ENCODE measurements around the gene B9D1.
A peak's percentile ranks its signal among the peaks of the same experiment; 100 is the strongest.

B9D1 gene

DNA sequence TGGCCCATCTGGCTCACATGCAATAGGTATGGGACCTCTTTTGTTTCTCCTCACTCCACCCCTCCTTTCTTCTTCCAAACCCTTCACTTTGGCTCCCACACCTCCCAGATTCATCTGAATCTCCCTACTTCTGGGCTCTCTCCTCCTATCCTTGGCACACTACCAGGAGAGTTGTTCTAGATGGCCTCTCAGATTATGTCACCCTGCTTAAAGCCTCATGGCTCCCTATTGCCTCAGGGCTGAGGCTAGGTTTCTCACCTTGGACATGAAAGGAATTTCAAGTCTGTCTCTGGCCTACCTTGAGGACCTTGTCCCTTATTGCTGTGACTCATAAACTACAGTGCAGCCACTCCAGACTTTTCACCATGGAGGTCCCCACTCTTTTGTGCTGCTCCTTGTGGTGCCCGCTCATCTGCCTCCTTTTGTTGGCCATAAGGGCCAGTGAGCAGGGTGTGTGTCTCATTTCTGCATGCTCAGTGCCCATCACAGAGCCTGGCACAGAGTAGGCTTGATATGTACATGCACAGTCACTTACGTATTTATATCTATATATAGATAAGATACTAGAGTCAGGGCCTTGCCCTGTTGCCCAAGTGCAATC is 25.5 kb upstream of the B9D1 start:
- DNase-seq: no peak

DNA sequence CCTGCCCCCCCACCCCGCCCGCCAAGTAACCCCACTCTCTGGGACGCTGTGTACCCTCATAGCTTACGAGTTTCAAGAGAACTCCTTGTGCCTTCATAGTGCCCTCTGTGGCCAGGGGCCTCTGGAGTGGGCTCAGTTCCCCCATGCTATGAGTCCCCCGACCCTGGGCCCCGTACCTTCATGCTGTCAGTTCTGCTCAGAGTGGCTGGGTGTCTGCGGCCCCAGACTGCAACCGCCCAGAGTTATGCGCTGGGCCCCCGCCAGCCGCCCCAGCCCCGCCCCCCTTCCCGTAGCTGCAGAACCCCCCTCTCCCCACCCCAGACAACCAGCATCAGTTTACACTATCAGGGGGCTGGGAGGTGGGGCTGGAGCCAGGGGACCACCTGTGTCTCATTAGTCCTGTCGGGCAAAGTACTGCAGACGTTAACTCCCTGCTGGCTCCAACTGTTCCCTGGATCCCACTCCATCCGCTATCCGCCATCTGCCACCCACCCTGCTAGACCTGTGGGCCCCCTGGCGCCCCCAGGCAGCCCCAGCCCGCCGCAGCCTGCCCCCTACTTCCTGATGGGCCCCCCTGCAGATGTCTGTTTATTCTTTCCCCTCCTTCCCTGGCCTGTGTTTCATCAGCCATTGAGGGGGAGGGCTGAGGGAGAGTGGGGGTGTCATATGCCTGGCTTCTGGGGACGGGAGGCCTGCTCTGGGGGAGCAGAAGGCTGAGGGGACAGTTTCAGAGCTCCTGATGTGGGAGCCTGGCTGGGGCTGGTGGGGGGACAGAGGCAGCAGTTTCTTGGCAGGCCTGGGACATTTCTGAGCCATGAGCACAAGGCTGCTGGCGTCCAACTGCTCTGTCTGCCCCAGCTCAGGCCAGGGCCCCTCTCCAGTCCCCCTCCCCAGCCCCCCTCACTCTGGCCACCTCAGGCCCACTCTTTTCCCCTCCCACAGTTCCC is 24.7 kb upstream of the B9D1 start, which contains the start of gene MFAP4:
Gene MFAP4 (minus strand): TSS at position 217 of the 947 bp plus-strand sequence. CDS start 35 bp downstream, at position 182.
- DNase-seq: no peak

DNA sequence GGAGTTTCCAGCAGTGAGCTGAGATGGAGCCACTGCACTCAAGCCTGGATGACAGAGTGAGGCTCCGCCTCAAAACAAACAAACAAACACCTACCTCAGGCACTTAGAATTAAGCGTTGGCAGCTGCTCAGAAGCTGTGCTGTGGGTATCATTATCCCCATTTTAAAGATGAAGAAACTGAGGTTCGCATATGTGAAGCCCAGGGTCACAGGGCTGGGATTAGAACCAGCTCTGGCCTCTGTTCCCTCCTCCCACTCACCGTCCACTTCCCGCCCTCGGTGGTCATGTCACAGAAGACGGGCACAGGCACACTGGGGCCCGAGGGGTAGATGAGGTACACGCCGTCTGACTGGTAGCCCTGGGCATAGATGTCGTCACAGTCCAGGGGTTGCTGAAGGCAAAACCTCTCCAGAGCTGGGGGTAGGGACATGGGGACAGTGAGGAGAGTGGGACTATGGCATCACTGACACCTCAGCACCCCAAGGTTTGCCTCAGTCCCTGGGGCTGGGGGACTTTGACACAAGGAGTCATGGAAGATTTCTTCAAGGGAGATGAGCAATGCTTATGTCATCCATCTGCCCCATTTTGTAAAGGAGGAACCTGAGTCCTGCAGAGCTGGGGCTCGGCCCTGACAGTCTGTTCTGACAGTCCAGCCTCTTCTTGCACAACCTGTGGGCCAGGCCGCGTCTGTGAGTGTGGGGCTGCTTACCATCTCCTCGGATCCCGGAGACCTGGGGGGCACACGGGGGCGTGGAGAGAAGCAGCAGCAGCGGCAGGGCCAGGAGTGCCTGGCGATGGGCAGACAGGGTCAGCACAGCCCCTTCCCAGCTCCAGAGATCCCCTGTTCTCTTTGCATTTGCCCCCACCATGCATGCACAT is 23.8 kb upstream of the B9D1 start:
- DNase-seq: no peak

DNA sequence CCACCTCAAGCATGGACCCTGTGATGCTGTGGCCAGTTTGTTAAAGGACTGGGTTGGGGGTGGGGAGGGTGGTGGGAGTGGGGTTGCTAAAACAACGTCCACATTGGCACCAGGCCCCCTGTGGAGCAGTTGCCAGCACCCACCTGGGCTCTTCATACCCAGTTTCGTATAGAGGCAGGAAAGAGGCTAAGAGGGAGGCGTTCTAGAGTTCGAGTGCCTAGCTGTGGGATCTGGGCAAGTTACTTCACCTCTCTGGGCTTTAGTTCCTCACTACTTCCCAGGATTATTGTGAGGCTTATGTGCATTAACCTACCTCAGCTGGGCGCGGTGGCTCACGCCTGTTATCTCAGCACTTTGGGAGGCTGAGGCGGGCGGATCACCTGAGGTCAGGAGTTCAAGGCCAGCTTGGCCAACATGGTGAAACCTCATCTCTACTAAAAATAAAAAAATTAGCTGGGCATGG is 23.0 kb upstream of the B9D1 start:
- DNase-seq: no peak

DNA sequence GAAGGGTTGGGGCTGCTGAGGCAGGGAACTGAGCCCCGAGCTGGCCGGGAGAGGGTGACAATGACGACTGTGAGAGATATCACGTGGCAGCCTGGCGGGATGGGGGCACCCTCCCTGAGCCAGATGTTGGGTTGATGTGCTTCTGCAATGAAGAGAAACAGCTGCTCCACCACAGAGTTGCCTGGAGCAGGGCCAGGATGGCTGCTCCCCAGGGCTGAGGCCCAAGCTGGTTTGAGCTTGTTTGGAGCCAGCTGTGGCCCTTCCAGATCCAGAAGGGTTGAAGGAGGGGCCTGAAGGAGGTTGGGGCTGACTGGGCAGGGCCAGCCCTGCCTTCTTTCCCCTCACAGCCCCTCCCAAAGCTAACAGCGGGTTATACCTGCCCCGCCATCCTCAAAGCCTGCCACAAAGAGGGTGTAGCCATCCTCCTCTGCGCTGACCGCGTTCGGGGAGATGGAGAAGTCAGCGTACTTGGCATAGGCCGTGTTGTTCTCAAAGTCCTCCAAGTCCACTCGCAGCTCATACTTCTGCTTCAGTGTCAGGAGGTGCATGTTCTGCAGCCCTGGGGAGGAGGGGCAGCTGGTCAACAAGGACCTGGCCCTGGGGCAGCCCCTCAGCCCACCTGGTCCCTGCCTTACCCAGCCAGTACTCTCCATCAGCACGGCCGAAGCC is 22.3 kb upstream of the B9D1 start:
- no peak for DNase-seq

DNA sequence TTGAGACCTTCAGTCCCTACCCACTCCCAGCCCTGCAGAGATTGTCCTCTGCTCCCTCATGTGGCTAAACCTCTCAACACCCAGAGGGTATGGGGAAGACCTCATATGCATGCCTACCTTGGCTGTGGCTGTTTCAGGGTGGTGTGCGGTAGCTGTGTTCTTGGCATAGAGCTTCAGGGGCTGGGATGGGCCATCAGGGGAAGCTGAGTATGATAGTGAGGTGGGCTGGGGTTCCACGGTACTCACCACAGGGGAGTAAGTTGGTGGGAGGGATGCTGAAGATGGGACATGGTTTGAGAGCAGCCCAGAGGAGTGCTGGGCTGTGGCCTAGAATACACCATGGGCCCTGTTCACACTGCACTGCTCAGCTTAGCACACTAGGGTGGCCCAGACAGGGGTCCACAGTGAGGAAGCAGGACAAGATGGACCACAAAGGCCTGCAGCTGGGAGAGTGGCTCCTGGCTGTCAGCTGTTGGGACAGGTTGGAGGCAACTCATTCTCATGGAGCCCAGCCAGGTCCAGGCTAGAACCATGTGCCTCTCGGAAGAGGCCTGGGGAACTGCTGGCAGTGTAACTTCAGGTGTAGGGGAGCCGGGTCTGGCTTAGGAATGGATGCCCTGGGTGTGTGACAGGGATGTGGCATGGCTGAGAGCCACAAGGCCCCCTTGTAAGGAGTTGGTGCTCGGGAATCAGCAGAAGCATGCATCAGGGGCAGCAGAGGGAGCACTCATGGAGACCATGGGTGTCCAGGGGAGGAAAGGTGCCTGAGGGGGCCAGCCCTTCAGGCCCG is 21.4 kb upstream of the B9D1 start:
- no peak for DNase-seq

DNA sequence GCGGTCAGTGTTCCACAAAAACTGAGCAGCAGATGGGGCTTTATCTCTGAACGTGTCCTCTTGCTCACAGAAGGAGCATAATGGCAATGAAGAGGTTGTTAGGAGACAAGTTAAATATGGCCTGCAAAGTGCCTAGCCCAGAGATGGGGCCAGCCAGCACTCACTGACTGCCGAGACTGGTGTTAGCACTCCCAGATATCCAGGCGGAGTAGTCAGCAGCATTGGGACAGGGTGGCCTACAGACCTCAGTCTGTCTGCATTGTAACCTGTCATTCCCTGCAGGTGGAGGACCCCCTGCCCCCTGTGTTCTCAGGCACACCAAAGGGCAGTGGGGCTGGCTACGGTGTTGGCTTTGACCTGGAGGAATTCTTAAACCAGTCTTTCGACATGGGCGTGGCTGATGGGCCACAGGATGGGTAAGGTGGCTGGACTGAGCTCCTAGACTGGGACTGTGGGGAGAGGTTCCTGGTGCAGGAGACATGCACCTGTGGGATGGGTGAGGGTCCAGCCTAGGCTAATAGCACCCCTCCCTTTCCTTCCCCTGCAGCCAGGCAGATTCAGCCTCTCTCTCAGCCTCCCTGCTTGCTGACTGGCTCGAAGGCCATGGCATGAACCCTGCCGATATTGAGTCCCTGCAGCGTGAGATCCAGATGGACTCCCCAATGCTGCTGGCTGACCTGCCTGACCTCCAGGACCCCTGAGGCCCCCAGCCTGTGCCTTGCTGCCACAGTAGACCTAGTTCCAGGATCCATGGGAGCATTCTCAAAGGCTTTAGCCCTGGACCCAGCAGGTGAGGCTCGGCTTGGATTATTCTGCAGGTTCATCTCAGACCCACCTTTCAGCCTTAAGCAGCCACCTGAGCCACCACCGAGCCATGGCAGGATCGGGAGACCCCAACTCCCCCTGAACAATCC is 20.3 kb upstream of the B9D1 start:
- no peak for DNase-seq

DNA sequence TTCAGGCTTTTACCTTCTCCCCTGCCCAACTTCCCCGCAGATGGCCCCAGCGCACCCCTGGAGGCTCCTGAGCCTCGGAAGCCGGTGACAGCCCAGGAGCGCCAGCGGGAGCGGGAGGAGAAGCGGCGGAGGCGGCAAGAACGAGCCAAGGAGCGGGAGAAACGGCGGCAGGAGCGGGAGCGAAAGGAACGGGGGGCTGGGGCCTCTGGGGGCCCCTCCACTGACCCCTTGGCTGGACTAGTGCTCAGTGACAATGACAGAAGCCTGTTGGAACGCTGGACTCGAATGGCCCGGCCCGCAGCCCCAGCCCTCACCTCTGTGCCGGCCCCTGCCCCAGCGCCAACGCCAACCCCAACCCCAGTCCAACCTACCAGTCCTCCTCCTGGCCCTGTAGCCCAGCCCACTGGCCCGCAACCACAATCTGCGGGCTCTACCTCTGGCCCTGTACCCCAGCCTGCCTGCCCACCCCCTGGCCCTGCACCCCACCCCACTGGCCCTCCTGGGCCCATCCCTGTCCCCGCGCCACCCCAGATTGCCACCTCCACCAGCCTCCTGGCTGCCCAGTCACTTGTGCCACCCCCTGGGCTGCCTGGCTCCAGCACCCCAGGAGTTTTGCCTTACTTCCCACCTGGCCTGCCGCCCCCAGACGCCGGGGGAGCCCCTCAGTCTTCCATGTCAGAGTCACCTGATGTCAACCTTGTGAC is 19.4 kb upstream of the B9D1 start:
- no peak for DNase-seq

DNA sequence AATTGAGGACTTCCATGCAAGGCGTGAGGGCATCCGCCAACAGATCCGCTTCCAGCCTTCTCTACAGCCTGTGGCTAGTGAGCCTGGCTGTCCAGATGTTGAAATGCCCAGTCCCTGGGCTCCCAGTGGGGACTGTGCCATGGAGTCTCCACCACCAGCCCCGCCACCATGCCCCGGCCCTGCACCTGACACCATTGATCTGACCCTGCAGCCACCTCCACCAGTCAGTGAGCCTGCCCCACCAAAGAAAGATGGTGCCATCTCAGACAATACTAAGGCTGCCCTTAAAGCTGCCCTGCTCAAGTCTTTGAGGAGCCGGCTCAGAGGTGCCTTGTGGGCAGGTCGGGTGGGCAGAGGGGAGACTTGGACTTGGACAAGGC is 18.8 kb upstream of the B9D1 start:
- no peak for DNase-seq

DNA sequence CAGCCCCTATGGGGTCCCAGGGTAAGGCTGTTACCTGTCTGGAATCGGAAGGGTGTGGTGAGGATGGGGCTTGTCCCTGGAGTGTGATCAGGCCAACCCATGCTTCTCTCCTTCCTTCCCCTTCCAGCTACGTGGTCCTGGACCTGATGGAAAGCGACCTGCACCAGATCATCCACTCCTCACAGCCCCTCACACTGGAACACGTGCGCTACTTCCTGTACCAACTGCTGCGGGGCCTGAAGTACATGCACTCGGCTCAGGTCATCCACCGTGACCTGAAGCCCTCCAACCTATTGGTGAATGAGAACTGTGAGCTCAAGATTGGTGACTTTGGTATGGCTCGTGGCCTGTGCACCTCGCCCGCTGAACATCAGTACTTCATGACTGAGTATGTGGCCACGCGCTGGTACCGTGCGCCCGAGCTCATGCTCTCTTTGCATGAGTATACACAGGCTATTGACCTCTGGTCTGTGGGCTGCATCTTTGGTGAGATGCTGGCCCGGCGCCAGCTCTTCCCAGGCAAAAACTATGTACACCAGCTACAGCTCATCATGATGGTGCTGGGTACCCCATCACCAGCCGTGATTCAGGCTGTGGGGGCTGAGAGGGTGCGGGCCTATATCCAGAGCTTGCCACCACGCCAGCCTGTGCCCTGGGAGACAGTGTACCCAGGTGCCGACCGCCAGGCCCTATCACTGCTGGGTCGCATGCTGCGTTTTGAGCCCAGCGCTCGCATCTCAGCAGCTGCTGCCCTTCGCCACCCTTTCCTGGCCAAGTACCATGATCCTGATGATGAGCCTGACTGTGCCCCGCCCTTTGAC is 18.2 kb upstream of the B9D1 start:
- DNase-seq: no peak

DNA sequence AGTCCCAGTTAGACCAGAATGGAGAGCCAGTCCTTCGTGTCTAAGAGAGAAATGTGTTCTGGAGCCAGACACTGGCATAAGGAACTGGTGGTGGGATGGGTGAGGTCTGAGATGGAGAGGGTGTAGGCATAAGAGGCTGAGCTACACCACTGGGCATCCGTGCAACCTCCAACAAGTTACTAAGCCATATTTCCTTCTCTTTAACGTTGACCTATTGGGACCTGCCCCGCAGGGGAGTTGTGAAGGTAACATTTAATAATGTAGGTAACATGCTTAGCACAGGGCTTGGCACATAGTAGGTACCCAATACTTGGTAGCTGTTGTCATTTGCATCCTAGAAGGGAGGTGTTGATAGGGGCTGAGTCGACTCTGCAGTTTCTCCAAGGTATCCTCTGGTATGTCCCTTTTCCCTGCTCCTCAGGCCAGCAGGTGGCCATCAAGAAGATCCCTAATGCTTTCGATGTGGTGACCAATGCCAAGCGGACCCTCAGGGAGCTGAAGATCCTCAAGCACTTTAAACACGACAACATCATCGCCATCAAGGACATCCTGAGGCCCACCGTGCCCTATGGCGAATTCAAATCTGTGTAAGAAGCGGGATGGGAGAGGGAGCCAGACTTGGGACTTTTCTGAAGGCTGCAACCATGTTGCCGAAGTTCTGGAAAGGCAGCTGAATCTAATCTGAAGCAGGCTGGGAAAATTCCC is 17.0 kb upstream of the B9D1 start:
- DNase-seq: no peak

DNA sequence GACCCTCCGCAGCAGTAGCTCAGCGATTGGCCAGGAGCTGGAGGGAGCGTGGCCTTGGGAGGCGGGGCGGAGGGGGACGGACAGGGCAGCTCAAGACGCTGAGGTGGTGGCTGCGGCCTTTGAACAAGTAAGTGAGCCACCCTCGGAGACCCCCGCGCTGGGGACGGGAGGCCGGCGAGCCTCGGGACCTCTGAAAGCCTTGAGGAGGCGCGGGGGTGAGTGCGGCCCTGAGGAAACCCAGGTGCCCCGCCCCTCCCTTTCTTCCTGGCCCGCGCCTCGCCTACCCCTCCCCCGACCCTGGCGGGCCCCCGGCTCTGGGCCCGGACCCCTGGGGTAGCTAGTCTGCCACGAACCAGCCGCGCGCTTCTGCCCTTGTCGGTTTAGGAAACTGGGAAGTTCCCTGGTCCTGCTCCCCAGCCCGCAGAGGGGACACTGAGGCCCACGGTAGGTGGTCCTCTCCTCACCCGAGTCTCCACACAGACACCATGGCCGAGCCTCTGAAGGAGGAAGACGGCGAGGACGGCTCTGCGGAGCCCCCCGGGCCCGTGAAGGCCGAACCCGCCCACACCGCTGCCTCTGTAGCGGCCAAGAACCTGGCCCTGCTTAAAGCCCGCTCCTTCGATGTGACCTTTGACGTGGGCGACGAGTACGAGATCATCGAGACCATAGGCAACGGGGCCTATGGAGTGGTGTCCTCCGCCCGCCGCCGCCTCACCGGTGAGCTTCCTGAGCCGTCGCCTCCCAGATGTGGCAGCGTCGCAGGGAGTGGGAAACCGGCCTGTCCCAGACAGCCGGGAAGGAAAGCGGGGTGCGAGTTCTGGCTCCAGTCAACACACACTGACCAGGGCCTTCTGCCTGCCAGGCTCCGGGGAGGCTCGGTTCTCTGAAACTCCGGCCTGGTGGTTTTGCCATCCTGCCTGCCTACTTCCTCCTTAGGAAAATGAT is 16.2 kb upstream of the B9D1 start, which contains the start of gene MAPK7:
Gene MAPK7 (plus strand): TSS at position 83 of the 945 bp plus-strand sequence. CDS start 403 bp downstream, at position 486.
- no peak for DNase-seq

DNA sequence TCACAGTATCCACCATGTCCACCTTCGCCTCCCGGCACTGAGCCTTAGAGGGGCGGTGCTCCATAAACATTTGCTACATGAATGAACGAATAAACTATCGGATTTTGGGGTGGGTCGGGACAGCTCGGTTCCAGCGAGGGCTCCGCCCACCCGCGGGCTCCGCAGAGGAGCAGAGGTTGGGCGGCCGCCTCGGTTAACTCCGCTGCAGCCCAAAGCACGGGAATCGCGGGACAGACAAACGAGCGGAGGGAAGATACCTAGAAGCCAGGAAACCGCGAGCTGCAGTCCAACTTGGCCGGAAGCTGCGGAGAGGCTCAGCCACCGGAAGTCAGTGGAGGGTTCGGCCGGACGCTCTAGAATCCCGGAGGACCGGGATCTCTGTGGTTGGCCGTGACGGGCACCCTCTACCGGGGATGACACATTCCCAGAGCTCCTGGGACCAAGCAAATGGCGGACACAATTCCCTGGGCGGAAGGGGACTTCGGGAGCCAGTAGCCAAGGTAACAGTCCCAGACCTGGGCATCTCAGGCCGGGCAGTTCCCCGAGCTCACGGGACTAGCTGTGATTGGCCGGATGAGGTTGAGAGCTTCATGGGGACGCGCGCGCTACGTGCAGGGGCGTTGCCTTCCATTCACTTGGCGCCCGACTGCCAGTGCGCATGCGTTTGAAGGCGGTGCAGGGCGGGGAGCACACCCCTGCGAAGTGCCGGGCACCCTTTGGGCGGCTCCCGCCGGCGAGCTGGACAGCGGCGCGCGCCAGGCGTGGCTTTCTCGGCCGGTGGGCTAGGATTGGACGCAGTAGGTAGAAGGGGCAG is 15.3 kb upstream of the B9D1 start:
- DNase-seq: peak; percentile 96

DNA sequence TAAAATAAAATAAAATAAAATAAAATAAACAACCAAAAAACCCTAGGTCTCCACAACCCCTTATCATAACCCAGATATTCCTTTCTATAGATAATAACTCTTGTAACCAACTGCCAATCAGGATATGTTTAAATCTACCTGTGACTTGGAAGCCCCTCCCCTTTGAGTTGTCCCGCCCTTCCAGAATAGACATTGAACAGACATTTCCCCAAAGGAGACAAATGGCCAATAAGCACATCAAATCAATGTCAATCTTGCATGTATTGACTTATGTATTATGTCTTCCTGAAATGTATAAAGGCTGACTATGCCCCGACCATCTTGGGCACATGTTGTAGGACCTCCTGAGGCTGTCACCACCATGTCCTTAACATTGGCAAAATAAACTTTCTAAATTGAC is 14.3 kb upstream of the B9D1 start:
- no peak for DNase-seq

DNA sequence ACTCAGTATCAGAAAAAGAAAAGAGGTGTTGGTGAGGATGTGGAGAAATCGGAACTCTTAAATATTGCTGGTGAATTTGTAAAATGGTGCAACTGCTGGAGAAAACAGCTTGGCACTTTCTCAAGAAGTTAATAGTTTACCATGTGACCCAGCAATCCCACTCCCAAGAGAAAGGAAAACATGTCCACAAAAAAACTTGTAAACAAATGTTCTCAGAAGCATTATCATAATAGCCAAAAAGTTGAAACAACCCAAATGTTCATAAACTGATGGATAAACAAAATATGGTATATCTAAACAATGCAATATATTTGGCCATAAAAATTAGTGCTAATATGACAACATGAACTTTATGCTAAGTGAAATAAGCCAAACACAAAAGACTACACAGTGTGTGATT is 13.2 kb upstream of the B9D1 start:
- DNase-seq: no peak

DNA sequence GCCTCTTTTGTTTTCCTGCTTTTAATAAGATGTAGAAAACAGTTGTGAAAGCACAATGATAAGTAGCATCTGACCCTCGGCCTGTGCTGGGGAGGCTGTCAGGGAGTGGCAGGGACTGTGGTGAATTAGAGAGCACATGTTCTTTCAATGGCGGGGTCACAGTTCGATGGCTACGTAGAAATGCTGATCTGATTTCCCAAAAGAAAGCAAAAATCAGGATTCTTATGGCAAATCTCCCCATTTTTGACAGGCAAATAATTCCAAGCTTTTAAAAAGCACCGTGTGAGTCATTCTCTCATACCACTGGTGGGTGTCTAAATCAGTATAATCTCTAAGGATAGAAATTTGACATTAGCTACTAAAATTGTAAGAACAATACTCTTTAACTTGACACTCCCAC is 11.6 kb upstream of the B9D1 start:
- no peak for DNase-seq

Measured in CD4-positive, alpha-beta T cell treated with Interleukin-6 for 4 hours (primary cell).